HG03280 (cell line): ENCODE data around the gene CCR9.

Experiments
- ATAC-seq: cut with Tn5 transposase; IDR thresholded peaks from one replicate; pipeline ENCODE4 v1.9.1; 2021; ENCODE audit warnings: mild to moderate bottlenecking, moderate library complexity; ENCODE audit not compliant: unreplicated experiment

Gene CCR9

DNA sequence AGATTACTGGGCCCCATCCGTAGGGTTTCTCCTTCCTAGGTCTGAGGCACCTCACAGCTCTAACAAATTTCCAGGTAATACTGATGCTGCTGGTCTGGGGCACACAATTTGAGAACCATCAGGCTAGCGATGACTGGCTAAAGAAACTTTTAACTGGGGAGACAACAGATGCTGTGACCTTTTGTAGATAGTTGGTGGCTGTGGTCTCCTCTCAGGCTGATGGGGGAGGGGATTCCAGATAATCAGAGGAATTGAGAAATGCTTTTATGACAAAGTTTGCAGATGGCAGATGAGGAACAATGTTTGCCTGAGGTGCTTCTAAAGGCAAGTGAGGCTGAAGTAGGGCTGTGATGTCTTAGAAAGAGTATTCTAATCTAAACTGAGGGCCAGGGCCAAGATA is 13.8 kb upstream of the CCR9 start:
- no peak for ATAC-seq

DNA sequence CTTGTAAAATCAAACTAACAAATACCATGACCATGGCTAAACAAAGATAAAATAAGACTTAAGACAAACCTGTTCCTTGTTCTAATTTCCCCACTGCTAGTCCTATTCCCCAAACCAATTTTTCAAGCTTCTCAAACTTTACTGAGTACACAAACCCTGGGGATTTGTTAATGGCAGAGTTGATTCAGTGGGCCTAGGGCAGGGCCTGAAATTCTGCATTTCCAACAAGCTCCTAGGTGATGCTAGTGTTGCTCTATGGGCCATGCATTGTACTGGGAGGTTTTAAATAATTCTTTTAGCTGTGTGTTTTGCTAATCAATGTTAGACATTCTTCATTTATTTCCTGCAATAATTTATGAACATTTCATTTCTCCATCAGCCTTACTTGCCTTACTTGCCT is 13.3 kb upstream of the CCR9 start:
- ATAC-seq = no peak

DNA sequence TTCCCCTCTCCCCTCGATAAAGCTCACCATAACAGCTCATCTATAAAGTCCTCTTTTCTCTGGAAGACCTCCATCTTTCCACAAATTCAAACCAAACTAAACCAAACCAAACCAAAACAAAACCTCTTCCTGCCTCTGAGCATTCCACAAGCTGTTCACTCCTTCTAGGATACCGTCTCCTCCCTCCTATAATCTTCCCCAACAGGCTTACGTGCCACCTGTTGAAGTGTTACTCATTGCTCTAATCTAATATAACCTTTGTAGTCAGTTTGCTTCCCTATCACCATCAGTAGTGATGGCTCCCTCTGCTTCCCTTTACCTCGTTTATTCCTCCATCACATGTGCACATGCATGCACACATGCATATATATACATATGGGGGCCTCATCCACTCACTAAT is 12.7 kb upstream of the CCR9 start:
- ATAC-seq = no peak

DNA sequence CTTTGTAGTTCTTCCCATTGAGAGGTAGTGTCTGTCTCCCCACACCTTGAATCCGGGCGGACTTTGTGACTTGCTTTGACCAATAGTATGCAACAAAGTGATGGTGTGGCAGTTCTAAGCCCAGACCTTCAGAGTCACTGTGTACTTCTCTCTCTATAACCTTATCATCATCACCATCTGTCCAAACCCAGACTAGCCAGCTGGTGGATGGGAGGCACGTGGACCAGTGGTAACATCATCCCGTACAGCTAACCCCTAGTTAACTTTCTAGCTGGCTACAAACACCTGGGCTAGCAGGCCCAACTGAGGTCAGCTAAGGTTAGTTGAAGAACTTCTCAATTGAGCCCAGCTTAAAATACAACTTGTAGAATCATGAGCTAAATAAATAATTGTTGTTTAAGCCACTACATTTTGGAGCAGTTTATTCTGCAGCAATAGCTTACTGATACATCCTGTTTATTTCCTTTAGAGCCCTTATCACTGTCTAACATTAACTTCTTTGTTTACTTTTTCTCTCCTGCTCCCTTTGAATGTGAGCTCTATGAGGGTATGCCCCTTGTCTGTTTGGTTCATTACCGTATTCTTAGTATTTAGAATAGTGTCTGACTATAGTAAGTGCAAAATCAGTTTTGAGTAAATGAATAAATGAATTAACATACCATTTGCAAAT is 11.5 kb upstream of the CCR9 start:
- no peak for ATAC-seq

DNA sequence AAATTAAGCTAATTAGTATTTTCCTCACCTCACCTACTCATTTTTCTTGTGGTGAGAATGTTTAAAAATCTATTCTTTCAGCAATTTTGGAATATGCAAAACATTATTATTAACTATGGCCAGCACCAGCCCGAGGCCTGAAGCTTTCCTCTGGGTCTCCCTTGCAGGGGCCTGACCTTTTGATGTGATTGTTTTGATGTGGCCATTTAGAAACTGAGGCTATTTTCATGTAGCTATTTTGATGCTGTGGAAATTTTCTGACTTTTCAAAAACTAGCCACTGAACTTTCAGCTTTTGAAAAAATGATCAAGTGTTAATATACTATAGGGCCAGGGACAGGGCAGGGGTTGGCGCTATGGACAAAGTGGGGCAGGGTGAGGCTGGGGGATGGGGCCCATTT is 8.2 kb upstream of the CCR9 start:
- ATAC-seq = no peak

DNA sequence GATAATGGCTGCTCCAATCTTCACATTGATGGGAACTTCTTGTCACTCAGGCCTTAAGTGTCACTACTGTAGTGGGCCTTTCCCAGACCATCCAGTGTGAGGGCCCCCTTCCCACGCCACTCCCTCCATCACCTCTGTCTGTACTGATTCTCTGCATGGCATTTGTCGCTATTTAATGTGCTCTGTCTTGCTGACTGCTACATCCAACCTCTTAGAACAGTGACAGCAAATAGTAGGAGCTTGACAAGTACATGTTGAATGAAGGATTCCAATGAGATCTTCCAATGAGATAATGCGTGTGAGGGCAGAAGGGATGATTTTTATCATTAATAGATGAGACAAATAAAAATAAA is 5.6 kb upstream of the CCR9 start:
- no peak for ATAC-seq

DNA sequence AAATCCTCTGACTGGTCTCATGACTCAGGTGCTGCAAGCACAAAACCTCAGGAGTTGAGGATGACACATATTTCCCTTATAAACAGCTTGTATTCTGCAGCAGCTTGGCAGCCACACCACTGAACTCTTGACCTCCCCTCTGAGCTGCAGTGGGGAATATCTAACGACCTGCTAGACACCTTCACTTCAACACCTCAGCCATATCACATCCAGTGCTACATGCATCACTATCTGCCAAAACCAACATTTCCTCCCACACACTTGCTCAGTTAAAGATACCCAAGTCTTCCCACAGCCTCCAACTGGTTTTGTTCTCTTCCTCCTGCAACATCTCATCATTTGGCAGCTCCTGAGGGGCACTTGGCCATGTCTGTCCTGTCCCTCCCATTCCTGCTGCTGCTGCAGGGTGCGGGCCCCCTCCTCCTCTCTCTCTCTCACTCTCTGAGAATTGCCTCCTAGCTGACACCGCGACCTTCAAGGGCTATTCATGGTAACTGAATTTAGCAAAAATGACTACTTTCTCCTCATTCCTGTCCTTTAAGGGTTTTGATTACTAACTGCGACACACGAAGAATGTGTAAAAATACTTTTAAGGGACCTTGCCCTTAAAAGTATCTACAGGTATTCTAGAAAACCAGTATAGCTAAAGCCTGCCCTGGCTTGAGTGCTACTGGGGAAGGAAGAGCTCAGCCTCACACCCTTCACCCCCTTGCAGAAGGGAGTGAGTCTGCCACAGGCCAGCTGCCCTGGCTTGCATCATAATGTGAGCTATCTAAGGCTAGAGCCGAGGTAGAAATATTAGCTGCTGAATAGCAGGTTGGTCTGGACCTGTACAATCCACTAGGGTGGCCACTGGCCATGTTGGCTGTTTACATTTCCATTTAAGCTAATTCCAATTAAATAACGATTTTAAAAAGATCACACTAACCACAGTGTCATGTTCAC is 5.0 kb upstream of the CCR9 start:
- no peak for ATAC-seq

DNA sequence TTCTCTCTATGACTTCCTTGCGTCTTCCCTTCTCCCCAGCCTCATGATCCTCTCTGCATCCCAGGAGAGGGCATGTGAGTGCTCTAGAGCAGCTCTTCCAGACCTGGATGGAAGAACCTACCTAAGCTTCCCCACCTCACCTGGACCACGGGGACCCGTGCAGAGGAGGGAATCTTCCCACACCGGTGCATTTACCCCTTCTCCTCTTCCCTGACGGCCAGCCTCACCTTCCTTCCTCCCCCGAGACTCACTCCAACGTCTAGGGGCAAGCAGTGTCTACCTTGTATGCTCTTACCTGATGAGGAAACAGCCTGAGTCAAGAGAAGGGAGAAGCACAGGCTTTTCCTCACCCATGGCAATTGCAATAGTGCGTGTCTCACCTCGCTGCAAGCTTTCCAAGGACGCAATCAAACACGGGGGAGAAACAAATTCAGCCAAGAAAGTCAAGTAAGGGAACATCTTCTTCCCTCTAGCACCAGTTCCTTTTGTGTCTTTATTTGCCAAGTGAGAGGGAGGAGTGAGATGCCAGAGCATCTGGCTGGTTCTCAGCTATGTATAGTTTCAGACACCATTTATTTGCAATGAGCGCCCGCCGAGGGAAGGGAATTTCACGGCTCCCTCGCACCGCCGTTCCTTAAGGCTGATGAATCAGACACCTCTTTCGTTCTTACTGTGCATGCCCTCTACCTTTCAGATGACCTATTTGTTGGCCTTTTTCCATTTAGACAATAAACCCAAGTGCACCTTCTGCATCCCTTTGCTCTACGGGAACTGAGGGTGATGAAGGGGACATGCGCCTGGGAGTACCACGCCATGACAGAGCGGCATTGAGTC is 1.8 kb upstream of the CCR9 start:
- no peak for ATAC-seq

DNA sequence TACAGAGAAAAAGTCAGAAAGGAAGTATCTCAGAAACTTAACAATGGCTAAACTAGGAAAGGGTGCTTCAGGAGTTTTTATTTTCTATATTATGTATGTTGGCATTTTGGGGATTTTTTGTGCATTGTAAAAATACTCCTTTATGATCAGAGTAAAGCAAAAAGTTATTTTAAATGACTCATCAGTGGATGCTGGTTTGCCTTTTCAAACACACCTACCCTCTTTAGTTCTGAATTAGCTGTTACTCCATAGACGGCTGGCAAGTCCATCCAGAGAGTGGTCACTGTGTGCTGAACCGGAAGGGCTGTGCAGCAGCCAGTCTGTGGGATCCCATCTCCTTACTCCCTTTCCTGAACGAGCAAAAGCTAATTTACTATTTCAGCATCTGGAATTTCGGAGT is 942 bp downstream of the CCR9 start:
- ATAC-seq = no peak

DNA sequence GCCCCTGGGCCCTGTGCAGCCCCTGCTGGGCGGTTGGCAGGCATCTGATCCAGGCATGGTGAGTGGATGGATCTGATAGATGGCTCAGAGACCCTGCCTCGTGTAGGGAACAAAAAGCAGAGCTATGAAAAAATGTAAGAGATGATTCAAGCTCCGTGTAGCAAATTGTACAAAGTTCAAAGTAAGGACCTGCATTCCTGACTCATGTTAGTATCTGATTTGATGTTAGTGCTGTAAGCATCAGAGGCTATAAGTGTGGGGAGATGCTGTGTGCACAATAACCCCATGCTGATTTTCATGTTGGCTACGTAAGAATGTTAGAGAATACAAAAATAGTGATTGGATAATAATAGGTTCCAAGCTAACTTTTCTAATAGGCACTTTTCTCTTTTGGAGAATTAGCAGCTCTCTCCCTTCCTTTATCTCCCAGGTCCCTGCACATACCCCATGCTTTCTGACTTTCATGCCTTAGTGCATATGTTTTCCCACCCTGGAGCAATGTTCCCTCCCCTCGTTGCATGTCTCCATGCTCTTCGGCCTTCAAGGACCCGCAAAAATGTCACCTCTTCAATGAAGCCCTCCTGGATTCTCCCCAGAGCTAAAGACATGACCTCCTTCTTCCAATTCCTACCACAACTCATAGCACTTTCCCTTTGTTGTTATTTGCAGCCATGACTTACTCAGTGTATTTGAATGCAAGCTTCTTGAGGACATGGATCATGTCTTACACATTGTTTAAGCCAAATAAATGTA is 1.6 kb downstream of the CCR9 start:
- ATAC-seq = no peak

DNA sequence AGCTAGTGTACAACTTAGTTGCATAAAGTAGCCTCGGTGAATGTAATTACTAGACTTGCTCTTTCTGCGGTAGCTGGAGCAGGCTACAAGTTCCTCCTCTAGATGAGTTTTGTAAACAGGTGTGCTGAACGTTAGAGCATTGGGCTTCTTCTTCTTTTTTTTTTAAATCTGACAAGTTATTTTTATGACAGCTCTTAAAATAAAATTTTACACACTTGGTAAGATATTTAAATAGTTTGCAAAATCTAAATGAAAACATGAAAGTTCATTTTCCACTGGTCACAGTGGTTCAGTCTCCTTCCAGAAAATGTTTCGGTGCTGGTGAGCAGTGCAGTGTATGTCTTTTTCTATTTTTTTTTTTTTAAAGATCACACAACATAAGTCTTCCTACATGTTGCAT is 3.0 kb downstream of the CCR9 start:
- ATAC-seq = no peak

DNA sequence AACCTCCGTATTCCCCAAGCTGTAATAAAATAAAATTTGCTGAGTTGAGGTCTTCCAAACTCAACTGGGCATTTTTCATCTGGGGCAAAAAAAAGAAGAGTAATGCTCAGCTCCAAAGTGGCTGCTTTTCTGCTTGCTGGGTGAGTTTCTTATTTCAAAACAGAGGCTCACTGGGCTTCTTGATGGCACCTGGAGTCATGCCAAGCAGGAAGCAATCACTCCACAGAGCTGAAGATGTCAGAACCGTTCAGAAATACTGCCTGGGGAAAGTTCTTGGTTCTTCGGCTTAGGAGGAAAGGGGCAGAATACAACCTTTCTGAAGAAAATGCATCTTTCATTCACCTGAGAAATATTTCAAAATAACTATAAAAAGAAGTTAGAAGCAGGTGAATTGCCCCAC is 4.1 kb downstream of the CCR9 start:
- no peak for ATAC-seq

DNA sequence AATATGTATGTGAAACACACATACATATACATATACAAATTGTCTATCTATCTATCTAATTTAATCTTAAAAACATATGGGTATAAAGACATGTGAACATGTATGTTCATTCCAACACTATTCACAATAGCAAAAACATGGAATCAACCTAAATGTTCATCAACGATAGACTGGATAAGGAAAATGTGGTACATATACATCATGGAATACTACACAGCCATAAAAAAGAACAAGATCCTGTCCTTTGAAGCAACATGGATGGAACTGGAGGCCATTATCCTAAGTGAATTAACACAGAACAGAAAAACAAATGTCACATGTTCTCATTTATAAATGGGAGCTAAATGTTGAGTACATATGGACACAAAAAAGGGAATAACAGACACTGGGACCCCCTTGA is 5.8 kb downstream of the CCR9 start:
- no peak for ATAC-seq

DNA sequence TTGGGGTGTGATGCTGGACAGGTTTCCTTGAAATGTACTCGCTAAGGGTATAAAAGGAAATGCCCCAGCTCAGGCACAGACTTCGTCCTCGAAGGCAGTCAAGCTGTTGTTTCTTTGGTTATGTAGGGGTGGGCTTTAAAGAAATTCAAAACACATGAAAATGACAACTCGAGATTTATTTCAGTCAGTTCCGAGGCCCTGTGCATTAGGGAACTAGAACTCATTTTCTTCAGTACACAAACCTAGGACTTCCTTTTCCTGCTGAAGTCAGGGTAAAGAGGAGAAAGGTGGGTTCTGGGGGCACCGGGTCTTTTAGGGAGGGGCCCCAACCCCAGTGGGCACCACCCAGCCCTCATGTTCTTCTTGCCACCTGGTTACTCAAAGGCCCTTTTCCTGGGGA is 7.7 kb downstream of the CCR9 start:
- no peak for ATAC-seq

DNA sequence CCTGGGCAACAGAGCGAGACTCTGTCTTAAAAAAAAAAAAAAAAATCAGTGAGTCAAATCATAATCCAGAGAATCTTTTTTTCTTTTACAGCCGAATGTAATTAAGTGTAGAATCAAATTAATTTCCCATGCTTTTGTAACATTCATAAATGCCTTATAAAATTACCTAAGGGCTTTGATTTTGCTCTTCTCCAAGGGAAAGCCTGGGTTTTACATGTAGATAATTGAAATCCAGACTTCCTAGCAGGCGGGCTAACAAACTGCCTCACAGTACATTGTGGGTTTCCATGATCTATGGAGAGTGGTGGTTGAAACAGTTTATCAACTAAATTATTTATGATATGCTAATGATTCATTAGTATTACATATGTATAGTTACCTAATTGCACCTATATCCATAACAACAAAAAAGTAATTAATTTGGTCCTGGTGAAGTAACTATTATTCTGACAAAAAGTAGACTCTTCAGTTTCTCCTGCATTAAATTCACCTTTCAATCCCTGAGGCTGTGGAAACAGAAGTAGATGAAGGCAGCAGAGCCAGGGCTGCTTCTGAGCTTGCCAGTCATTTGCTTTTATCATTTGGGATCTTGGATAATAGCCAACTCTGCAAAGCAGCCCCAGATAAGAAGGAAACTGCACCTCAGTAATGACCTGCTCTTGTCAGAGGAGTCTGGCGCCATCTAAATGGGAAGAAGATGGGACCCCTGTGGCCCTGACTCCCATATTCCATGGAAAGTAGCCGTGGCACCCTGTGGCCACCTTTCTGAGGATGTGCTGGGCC is 9.5 kb downstream of the CCR9 start:
- no peak for ATAC-seq

DNA sequence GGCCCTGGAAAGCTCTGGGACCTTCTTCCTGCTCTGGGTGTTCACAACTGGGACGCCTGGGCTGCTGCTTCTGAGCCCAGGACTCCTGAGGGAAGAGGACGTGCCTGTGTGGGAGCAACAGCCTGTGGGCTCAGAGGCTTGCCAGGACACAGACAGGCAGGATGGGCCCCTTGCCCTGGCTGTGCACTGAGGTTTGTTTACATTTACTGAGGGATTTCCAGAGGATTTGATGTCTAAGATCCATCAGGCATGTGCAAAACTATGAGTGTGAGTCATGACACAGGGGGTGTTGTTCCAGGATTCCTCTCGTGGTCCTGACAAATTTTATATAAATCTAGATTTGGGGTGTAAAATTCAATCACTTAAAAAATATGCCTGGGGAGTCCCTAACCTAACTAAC is 10.6 kb downstream of the CCR9 start:
- ATAC-seq = no peak

DNA sequence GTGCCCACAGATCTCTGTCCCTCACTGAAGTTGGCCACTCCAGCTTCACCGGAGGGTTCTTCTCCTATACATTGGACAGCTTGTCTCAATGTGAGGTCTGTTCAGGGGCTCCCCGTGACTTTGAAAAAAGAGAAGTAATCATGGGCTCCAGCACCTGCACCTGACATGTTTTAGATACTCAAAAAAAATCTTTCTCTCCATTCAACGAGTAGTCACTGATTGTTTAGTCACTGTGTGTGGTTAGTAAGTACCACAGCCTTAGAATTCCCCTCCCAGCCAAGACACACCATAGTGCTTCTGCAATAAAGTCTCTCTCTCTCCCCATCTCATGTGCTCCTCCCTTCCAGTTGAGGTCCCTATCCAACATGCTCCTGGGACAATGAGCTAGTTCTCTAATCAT is 18.6 kb downstream of the CCR9 start:
- no peak for ATAC-seq

DNA sequence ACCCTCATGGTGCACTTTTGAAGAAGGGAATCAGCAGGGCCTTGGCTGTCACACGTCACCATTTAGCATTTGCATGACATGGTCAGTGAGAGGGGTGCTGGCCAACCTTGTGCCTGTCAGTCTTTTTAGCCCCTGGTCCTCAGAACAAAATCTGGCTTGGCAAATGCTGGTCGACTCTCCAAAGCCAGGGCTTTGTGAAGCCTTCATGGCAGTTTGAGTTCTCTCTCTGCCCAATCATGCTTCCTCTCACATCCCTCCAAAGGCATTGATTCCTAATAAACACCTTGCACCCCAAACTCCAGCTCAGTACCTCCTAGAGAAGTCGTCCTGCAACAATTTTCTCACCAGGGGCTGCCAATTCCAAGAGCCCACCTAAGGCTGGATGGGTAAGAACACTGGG is 19.4 kb downstream of the CCR9 start:
- ATAC-seq = no peak

DNA sequence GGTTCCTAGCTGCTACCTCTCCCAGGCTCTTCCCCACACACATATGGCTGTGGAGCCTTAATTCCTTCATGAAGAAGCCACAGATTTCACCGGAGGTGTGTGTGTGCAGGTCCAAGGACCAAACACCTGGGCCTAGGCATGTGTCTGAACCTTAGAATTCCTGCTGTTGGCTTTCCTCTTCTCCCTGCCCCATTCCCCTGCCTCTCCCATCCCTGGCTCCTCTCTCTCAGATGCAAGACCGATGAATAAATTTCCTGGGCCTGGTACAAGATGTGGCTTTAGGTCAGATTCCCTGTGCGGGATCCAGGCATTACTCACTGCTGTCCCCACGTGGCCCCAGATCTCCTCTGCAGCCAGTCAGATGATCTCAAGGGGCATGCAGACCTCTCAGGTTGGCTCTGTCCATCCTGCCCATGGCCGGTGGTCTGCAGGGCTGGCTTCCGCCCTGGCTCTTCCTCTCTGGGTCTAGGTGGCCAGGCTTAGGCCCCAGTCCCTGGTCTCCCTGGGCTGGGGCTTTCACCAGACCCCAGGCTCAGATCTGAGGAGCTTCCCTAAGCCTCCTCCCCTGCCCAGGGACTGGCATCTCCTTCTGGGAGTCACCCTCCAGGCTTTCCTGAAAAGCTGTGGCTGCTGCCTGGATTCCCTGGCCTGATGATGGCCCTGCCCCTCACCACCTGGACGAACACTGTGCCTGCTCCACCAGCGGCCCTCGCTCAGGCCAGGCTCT is 20.5 kb downstream of the CCR9 start:
- ATAC-seq = no peak
